Subcutaneous adipose tissue (tissue), 4 donors: ENCODE results near the gene FZR1. TPM values are rescaled to one million over a fixed set of nuclear protein-coding genes. Genes with fewer than 3 reads are reported as not detected.

Experiments
- total RNA-seq, 4 donors: library from RNA; depleted of rRNA; stranded (reverse); fragments of >200 nt; gene quantifications; one replicate each; pipeline ENCODE4 v1.1.0, GENCODE V29; 2016
- TF ChIP-seq, protein P1 (sequence below): fragments of 450-650 bp; IDR thresholded peaks from one replicate; pipeline ENCODE4 v1.5.1; 2016; ENCODE audit warnings: low read depth, mild to moderate bottlenecking, control low read depth, antibody characterized with exemption, moderate library complexity

The FZR1 gene
- total RNA-seq, 4 donors from 2014 or later: 8.2 to 28.3 (median 13.0) TPM

- TF ChIP-seq, protein P1, sequence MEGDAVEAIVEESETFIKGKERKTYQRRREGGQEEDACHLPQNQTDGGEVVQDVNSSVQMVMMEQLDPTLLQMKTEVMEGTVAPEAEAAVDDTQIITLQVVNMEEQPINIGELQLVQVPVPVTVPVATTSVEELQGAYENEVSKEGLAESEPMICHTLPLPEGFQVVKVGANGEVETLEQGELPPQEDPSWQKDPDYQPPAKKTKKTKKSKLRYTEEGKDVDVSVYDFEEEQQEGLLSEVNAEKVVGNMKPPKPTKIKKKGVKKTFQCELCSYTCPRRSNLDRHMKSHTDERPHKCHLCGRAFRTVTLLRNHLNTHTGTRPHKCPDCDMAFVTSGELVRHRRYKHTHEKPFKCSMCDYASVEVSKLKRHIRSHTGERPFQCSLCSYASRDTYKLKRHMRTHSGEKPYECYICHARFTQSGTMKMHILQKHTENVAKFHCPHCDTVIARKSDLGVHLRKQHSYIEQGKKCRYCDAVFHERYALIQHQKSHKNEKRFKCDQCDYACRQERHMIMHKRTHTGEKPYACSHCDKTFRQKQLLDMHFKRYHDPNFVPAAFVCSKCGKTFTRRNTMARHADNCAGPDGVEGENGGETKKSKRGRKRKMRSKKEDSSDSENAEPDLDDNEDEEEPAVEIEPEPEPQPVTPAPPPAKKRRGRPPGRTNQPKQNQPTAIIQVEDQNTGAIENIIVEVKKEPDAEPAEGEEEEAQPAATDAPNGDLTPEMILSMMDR: no peak
These were observed 8.8 kb downstream of the FZR1 start for GRCh38 chr19:3514930-3515329.

- TF ChIP-seq, protein P1: no peak
These were observed 9.8 kb downstream of the FZR1 start for GRCh38 chr19:3515891-3516422.

DNA sequence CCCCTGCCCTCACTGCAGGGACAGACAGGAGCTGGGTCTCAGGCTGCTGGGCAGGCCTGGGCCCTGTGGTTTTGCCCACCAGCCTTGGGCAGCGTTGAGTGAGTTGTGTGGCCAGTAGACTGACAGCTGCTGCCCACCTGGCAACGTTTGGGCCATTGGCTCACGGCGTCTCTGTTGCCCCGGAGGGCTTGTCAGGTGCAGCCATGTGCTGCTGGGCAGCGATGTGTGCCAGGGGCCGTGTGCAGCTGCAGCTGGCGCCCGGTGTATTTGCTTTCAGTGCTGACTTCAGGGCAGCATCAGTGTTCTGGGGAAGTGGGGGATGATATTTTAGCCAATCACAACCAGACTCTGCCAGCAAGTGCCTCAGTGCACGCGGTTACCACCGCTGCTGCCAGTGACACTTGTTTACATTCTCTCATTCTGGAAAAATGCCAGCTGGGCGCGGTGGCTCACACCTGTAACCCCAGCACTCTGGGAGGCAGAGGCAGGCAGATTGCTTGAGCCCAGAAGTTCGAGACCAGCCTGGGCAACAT is 10.6 kb downstream of the FZR1 start:
- TF ChIP-seq, protein P1: no peak

DNA sequence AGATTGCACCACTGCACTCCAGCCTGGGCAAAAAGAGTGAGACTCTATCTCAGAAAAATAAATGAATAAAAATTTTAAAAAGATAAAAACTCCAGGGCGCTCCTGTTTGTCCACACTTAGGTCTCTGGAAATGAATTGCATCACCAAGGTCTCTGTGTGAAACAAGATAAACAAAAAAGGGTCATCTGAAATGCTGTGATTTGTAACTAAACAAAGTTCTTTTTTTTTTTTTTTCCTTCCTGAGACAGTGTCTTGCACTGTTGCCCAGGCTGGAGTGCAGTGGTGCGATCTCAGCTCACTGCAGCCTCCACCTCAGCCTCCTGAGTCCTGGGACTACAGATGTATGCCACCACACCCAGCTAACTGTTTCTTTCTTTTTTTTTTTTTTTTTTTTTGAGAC is 11.5 kb downstream of the FZR1 start:
- TF ChIP-seq, protein P1: no peak

GRCh38 chr19:3518255-3518654 is 12.1 kb downstream of the FZR1 start:
- TF ChIP-seq, protein P1: no peak

- TF ChIP-seq, protein P1: no peak
These were observed 12.5 kb downstream of the FZR1 start for GRCh38 chr19:3518659-3519058.

DNA sequence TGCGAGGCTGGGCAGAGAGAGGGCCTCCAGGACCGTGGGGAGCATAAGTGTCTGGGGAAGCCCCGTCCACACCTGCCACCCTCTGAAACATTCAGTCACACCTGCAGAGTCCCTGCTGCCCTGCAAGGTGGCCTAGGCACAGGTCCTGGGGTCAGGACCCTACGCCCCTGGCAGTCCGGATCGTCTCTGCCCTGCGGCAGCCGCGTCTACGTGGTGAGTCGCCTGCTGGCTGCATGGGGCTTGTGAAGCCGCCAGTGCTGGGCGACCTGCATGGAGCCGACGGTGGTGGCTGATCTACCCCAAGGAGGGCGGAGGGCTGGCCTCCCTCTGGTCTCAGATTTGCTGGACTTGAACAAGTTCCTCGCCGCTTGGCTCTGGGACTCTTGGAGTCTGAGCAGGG is 13.0 kb downstream of the FZR1 start:
- TF ChIP-seq, protein P1: no peak
